Glutamatergic neuron (in vitro differentiated cells): ENCODE measurements around the gene PTPRR. TPM values are rescaled to one million over a fixed set of nuclear protein-coding genes. Genes with fewer than 3 reads are reported as not detected.

Source experiments
- DNase-seq: peaks from one replicate; pipeline ENCODE4 v3.0.0; 2022
- H3K27ac Mint-ChIP-seq: one replicate; pipeline ENCODE4 v1.8.0; 2020; ENCODE audit warnings: mild to moderate bottlenecking, mixed read lengths, inconsistent platforms; ENCODE audit not compliant: unreplicated experiment
- H3K27me3 Mint-ChIP-seq: one replicate; pipeline ENCODE4 v1.8.0; 2020; ENCODE audit warnings: mild to moderate bottlenecking, moderate library complexity, mixed read lengths, inconsistent platforms; ENCODE audit not compliant: unreplicated experiment
- H3K36me3 Mint-ChIP-seq: one replicate; pipeline ENCODE4 v1.8.0; 2020; ENCODE audit warnings: mild to moderate bottlenecking, mixed read lengths, inconsistent platforms; ENCODE audit not compliant: unreplicated experiment
- H3K4me1 Mint-ChIP-seq: one replicate; pipeline ENCODE4 v1.8.0; 2020; ENCODE audit warnings: mild to moderate bottlenecking, low read depth, mixed read lengths, inconsistent platforms; ENCODE audit not compliant: unreplicated experiment
- H3K4me3 Mint-ChIP-seq: one replicate; pipeline ENCODE4 v1.8.0; 2020; ENCODE audit warnings: mild to moderate bottlenecking, mixed read lengths, inconsistent platforms; ENCODE audit not compliant: unreplicated experiment
- H3K9me3 Mint-ChIP-seq: one replicate; pipeline ENCODE4 v1.8.0; 2020; ENCODE audit warnings: mild to moderate bottlenecking, moderate library complexity, mixed read lengths, inconsistent platforms; ENCODE audit not compliant: unreplicated experiment
- total RNA-seq: library from RNA; stranded (reverse); fragmentation: NEBNext Ultra II Directional; extraction: Animal tissue kit (Norgen Biotek cat#: 25700); gene quantifications from one replicate; pipeline ENCODE4 v1.2.1, GENCODE V29; 2021; ENCODE audit not compliant: unreplicated experiment
- TF ChIP-seq, protein P1 (sequence below): fragments of 200-600 bp; sonication (generic); IDR thresholded peaks from one replicate; pipeline ENCODE4 v1.5.0; 2021; ENCODE audit not compliant: partially characterized antibody, unreplicated experiment

The PTPRR gene
- total RNA-seq, 1 donor from 2014 or later = 0.34 TPM

- no peaks in the 10 kb centered on the region for H3K9me3 Mint-ChIP-seq
- no peak for DNase-seq
- no peaks in the 10 kb centered on the region for H3K27me3 Mint-ChIP-seq
- no peak overlapping the region for H3K4me3 Mint-ChIP-seq
- no peaks in the 10 kb centered on the region for H3K4me1 Mint-ChIP-seq
- H3K27ac Mint-ChIP-seq = no peak overlapping the region
- TF ChIP-seq, protein P1, sequence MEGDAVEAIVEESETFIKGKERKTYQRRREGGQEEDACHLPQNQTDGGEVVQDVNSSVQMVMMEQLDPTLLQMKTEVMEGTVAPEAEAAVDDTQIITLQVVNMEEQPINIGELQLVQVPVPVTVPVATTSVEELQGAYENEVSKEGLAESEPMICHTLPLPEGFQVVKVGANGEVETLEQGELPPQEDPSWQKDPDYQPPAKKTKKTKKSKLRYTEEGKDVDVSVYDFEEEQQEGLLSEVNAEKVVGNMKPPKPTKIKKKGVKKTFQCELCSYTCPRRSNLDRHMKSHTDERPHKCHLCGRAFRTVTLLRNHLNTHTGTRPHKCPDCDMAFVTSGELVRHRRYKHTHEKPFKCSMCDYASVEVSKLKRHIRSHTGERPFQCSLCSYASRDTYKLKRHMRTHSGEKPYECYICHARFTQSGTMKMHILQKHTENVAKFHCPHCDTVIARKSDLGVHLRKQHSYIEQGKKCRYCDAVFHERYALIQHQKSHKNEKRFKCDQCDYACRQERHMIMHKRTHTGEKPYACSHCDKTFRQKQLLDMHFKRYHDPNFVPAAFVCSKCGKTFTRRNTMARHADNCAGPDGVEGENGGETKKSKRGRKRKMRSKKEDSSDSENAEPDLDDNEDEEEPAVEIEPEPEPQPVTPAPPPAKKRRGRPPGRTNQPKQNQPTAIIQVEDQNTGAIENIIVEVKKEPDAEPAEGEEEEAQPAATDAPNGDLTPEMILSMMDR = no peak
- no peaks in the 10 kb centered on the region for H3K36me3 Mint-ChIP-seq
These were observed 162.1 kb downstream of the PTPRR start for GRCh38 chr12:70758494-70758845.

GRCh38 chr12:70757830-70758493 lies 162.6 kb downstream of the PTPRR start:
- no peak for DNase-seq
- Mint-ChIP-seq H3K27me3 (no peaks in the 10 kb centered on the region), H3K36me3 (no peaks in the 10 kb centered on the region), H3K27ac (no peak overlapping the region), H3K4me3 (no peak overlapping the region), H3K4me1 (no peaks in the 10 kb centered on the region), H3K9me3 (no peaks in the 10 kb centered on the region)
- TF ChIP-seq, protein P1 = no peak

DNA sequence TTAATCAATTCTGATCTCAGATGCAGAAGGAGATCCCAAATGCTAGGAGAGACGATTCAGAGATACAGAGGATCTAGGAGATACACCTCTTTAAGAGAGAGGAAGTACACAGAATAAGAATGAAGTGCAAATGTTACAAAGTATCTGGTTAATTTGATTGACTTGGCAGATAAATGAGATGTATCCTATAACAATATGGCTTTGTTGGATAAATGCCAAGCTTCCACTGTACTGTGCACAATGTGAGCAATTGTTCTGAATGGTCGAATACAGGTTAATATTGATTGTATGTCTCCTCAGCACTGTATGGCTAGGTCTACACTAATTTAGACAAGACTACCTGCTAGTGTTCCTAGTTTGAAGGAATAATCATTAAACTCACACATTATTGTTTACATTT lies 163.7 kb downstream of the PTPRR start:
- no peak for DNase-seq
- Mint-ChIP-seq H3K9me3 (no peaks in the 10 kb centered on the region), H3K4me3 (no peak overlapping the region), H3K4me1 (no peaks in the 10 kb centered on the region), H3K36me3 (no peaks in the 10 kb centered on the region), H3K27me3 (no peaks in the 10 kb centered on the region), H3K27ac (no peak overlapping the region)
- TF ChIP-seq, protein P1 = no peak

GRCh38 chr12:70756118-70756517 lies 164.4 kb downstream of the PTPRR start:
- no peaks in the 10 kb centered on the region for H3K9me3 Mint-ChIP-seq
- H3K4me1 Mint-ChIP-seq = no peaks in the 10 kb centered on the region
- TF ChIP-seq, protein P1 = no peak
- H3K36me3 Mint-ChIP-seq = no peaks in the 10 kb centered on the region
- DNase-seq = no peak
- H3K4me3 Mint-ChIP-seq = no peak overlapping the region
- no peak overlapping the region for H3K27ac Mint-ChIP-seq
- H3K27me3 Mint-ChIP-seq = no peaks in the 10 kb centered on the region

DNA sequence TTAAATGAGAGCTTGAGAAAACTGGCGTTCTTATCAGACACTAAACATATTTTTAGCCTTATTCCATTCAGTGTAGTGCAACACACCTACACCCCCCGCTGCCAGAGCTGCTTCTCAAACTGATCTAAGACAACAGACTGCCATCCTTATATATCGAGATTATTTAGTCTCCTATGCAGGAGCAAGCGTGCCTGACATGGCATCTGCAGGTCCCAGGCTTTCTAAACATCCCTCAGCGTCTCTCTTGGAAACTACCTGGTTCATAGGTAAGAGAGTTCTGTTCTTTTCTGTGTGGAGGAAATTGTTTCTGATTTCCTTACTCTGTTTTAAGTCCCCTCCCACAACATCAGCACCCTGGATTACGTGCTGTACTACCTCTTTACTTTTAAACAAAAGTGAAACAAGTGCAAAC lies 166.2 kb downstream of the PTPRR start:
- Mint-ChIP-seq H3K4me1 (no peaks in the 10 kb centered on the region), H3K9me3 (no peaks in the 10 kb centered on the region), H3K4me3 (no peak overlapping the region), H3K36me3 (no peaks in the 10 kb centered on the region), H3K27me3 (no peaks in the 10 kb centered on the region), H3K27ac (no peak overlapping the region)
- no peak for DNase-seq
- TF ChIP-seq, protein P1 = no peak
